Lung (tissue), 12 donors: ENCODE measurements around the gene TTC28. TPM values are rescaled to one million over a fixed set of nuclear protein-coding genes. Genes with fewer than 3 reads are reported as not detected.

Source experiments
- ATAC-seq: fragments of 200-7000 bp; cut with Tn5 transposase; one replicate; pipeline ENCODE4 v1.9.1; 2020; ENCODE audit warnings: moderate number of reproducible peaks; ENCODE audit not compliant: insufficient read depth, low FRiP score
- DNase-seq, 3 donors: peaks; one replicate each; pipeline ENCODE4 v3.0.0-alpha.2; 2013 to 2017
- H3K27ac ChIP-seq, 2 donors: one replicate each; pipeline ENCODE4 v1.5.1; 2013; ENCODE audit warnings: mild to moderate bottlenecking in 2 of 2, moderate library complexity in 2 of 2, control low read depth in 1 of 2, inconsistent platforms in 1 of 2, low read depth in 1 of 2, low read length in 1 of 2
- H3K27me3 ChIP-seq, 3 donors: one replicate each; pipeline ENCODE4 v1.5.1; 2013; ENCODE audit warnings: low read length in 2 of 3; ENCODE audit not compliant: control insufficient read depth in 3 of 3, insufficient read depth in 3 of 3
- H3K36me3 ChIP-seq, 4 donors: one replicate each; pipeline ENCODE4 v1.5.1; 2013; ENCODE audit warnings: low read length in 4 of 4, mild to moderate bottlenecking in 1 of 4, moderate library complexity in 1 of 4; ENCODE audit not compliant: control insufficient read depth in 4 of 4, insufficient read depth in 4 of 4
- H3K4me1 ChIP-seq, 5 donors: one replicate each; pipeline ENCODE4 v1.5.1; 2013; ENCODE audit warnings: low read length in 5 of 5, mild to moderate bottlenecking in 2 of 5, moderate library complexity in 1 of 5; ENCODE audit not compliant: control insufficient read depth in 5 of 5, insufficient read depth in 5 of 5
- H3K4me3 ChIP-seq: one replicate; pipeline ENCODE4 v1.5.1; 2013; ENCODE audit warnings: mild to moderate bottlenecking, control low read depth, moderate library complexity
- H3K9ac ChIP-seq, 2 donors: one replicate each; pipeline ENCODE4 v1.5.1; 2013; ENCODE audit warnings: low read length in 2 of 2, control low read depth in 1 of 2; ENCODE audit not compliant: insufficient read depth in 1 of 2
- H3K9me3 ChIP-seq, 4 donors: one replicate each; pipeline ENCODE4 v1.5.1; 2013; ENCODE audit warnings: low read length in 3 of 4, mild to moderate bottlenecking in 1 of 4, moderate library complexity in 1 of 4; ENCODE audit not compliant: control insufficient read depth in 4 of 4, insufficient read depth in 3 of 4
- CTCF ChIP-seq: IDR thresholded peaks from 2 replicates; pipeline ENCODE4 v1.5.1; 2012; ENCODE audit warnings: mild to moderate bottlenecking; ENCODE audit errors: control extremely low read depth, extremely low read depth
- WGBS, 2 donors: extraction: QIAGEN DNeasy Blood & Tissue Kit; methylation state at CpG; one replicate each; pipeline ENCODE4 v1.1.7; 2013; 5-methylcytosine and 5-hydroxymethylcytosine counted together
- polyA plus RNA-seq, 2 donors: library from polyadenylated mRNA; stranded (reverse); fragments of 200-250 nt; gene quantifications; one replicate each; pipeline ENCODE4 v1.2.1, GENCODE V29; 2013
- total RNA-seq, 2 donors: library from RNA; depleted of rRNA in 1 of 2; stranded (reverse); fragments of >200 nt in 1 of 2; gene quantifications; one replicate each; pipeline ENCODE4 v1.2.1, GENCODE V29; 2014 to 2021
- donor health status: control.
- donor health status: control.
- donor health status: Bipolar disorder and iron deficiency.
- donor health status: healthy.
- donor health status: DM: yes; HTN: yes; CAD: no.

TTC28 gene
- total and polyA plus RNA-seq, 4 donors, result 4.7 to 72.2 (median 24.8) TPM

- peaks cover 0 to 11% (median 4%) of the 10 kb centered on the region in 4 donors for H3K36me3 ChIP-seq
- TF ChIP-seq CTCF, result no peak
- H3K4me1 ChIP-seq, result peaks cover 6 to 48% (median 30%) of the 10 kb centered on the region in 5 donors
- no peak overlapping the region for H3K4me3 ChIP-seq
- peaks cover 0 to 1% (median 0%) of the 10 kb centered on the region in 4 donors for H3K9me3 ChIP-seq
- ATAC-seq (no peak), DNase-seq (peak in 1 of 3 donors; percentile 2)
- no peak overlapping the region for H3K9ac ChIP-seq
- H3K27me3 ChIP-seq, result no peaks in the 10 kb centered on the region
- WGBS, 2 donors, result 84 to 86% methylated on average over 7 of the region's 7 CpGs
- H3K27ac ChIP-seq, result no peak overlapping the region
These were observed 654.3 kb downstream of the TTC28 start for GRCh38 chr22:28025333-28025732.

GRCh38 chr22:28024422-28024888, 655.2 kb downstream of the TTC28 start:
- Histone ChIP-seq H3K27me3 (no peaks in the 10 kb centered on the region), H3K4me3 (no peak overlapping the region), H3K27ac (no peak overlapping the region), H3K9me3 (no peaks in the 10 kb centered on the region), H3K36me3 (peaks cover 0 to 7% (median 2%) of the 10 kb centered on the region in 4 donors), H3K9ac (no peak overlapping the region), H3K4me1 (peaks cover 3 to 45% (median 22%) of the 10 kb centered on the region in 5 donors)
- 96 to 98% methylated on average over 4 of the region's 4 CpGs for WGBS, 2 donors
- no peak for TF ChIP-seq CTCF
- DNase-seq (peak in 1 of 3 donors; percentile 10), ATAC-seq (no peak)

- ATAC-seq (no peak), DNase-seq (peak in 1 of 3 donors; percentile 11)
- 86 to 87% methylated on average over 5 of the region's 5 CpGs for WGBS, 2 donors
- peaks cover 0 to 38% (median 22%) of the 10 kb centered on the region in 5 donors for H3K4me1 ChIP-seq
- H3K9me3 ChIP-seq, result no peaks in the 10 kb centered on the region
- H3K9ac ChIP-seq, result no peak overlapping the region
- H3K27ac ChIP-seq, result no peak overlapping the region
- TF ChIP-seq CTCF, result no peak
- no peak overlapping the region for H3K4me3 ChIP-seq
- H3K27me3 ChIP-seq, result no peaks in the 10 kb centered on the region
- H3K36me3 ChIP-seq, result peaks cover 0 to 2% (median 0%) of the 10 kb centered on the region in 4 donors
These were observed 655.9 kb downstream of the TTC28 start for GRCh38 chr22:28023774-28024173.

GRCh38 chr22:28023036-28023435, 656.6 kb downstream of the TTC28 start:
- 94% methylated on average over 5 of the region's 5 CpGs for WGBS, 2 donors
- no peak overlapping the region for H3K27ac ChIP-seq
- DNase-seq (peak in 1 of 3 donors; percentile 4), ATAC-seq (no peak)
- H3K9me3 ChIP-seq, result no peaks in the 10 kb centered on the region
- H3K27me3 ChIP-seq, result no peaks in the 10 kb centered on the region
- no peaks in the 10 kb centered on the region for H3K36me3 ChIP-seq
- no peak for TF ChIP-seq CTCF
- no peak overlapping the region for H3K4me3 ChIP-seq
- no peak overlapping the region for H3K9ac ChIP-seq
- H3K4me1 ChIP-seq, result peaks cover 0 to 31% (median 16%) of the 10 kb centered on the region in 5 donors
